Measurements from ENCODE around the gene FGFBP2. TPM values are rescaled to one million over a fixed set of nuclear protein-coding genes. Genes with fewer than 3 reads are reported as not detected.

The FGFBP2 gene, protein sequence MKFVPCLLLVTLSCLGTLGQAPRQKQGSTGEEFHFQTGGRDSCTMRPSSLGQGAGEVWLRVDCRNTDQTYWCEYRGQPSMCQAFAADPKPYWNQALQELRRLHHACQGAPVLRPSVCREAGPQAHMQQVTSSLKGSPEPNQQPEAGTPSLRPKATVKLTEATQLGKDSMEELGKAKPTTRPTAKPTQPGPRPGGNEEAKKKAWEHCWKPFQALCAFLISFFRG
- 1 to 10 TPM in 1 of 2 donors, not detected in 1; 4.0 TPM for total RNA-seq

DNA sequence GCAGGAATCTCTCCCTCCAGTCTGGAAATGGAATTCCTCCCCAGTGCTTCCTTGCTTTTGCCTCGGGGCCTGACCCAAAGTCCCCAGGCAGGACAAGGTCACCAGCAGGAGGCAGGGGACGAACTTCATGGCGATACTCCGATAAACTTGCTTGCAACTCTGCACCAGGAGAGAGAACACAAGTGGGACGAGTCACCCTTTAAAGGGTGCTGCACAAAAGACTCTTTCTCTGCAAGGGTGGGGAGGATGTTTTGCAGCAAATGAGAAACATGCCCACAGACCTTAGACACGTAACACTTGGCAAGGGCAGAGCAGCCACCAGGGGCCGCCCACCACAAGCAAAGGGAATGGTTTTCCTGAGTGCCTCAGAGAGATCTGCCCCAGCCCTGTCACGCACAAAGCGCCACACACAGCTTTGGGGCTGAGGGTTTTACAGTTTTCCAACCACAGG lies at the start of gene FGFBP2:
FGFBP2 (minus strand) TSS at position 175 of the 451 bp plus-strand sequence; CDS start at position 129, 46 bp downstream.
- TF ChIP-seq, protein P1, sequence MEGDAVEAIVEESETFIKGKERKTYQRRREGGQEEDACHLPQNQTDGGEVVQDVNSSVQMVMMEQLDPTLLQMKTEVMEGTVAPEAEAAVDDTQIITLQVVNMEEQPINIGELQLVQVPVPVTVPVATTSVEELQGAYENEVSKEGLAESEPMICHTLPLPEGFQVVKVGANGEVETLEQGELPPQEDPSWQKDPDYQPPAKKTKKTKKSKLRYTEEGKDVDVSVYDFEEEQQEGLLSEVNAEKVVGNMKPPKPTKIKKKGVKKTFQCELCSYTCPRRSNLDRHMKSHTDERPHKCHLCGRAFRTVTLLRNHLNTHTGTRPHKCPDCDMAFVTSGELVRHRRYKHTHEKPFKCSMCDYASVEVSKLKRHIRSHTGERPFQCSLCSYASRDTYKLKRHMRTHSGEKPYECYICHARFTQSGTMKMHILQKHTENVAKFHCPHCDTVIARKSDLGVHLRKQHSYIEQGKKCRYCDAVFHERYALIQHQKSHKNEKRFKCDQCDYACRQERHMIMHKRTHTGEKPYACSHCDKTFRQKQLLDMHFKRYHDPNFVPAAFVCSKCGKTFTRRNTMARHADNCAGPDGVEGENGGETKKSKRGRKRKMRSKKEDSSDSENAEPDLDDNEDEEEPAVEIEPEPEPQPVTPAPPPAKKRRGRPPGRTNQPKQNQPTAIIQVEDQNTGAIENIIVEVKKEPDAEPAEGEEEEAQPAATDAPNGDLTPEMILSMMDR (IDR thresholded peaks at IDR 0.05), result peak in 2 of 7 experiments; percentile 9 to 21
- no peak for TF ChIP-seq POLR2A (IDR thresholded peaks at IDR 0.05)
- H3K27me3 ChIP-seq, result no peaks in the 10 kb centered on the region
- WGBS, 2 donors, result 19 to 50% methylated on average over 7 to 9 of the region's 9 CpGs
- H3K4me3 ChIP-seq, result no peak within 1 kb of the TSS
- intact Hi-C loops (cut with DNase I), result no loop called here
- ATAC-seq (no peak), DNase-seq (peak in 2 of 4 donors; percentile 15 to 21)
- H3K4me1 ChIP-seq, result no peaks in the 10 kb centered on the region
- no peaks in the 10 kb centered on the region for H3K36me3 ChIP-seq (replicated peaks in 1 of 2; ENCODE audit: insufficient read depth in 1 of 2, low read depth in 2 of 2)
- H3K9me3 ChIP-seq, result peaks cover 0 to 5% (median 0%) of the 10 kb centered on the region in 3 donors
- H3K27ac ChIP-seq, result no peak within 1 kb of the TSS

DNA sequence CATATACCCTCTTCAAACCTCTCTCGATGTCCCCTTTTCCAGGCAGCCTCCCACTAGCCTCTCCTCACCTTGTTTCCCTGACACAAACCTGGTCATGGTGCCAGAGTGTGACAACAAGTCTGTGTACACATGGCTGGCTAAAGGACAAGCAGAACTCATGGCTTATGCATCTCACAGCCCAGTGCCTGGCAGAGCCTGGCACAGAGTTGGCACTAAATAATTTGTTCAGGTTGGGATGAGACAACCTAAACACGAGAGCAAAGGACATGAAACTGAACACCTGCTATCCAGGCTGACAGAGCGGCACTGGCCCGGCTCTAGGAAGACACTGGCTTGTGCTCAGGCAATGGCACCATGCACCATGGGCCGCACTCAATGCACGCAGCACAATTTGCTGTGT lies 48.2 kb upstream of the FGFBP2 start:
- intact Hi-C loops (cut with DNase I), result no loop called here

DNA sequence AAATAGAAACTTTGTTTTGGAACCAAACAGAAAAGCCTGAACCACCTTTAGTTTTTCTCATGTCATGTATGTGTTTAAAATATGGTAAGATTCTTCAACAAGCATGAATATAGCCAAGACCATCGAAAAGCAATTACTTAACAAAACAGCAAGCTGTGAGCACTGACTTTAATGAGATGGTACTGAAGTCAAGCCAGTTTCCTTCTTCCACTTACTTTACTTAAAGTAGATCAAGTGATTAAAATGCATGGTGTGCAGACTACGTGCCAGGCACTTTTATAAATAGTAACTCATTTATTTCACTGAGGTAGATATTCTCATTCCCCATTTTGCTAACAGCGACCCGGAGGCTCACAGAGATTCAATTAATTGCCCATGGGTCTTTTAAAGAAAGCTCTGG lies 46.2 kb upstream of the FGFBP2 start:
- Histone ChIP-seq H3K4me3 (no peak overlapping the region), H3K4me1 (no peaks in the 10 kb centered on the region), H3K27me3 (no peaks in the 10 kb centered on the region), H3K36me3 (replicated peaks in 1 of 2; ENCODE audit: insufficient read depth in 1 of 2, low read depth in 2 of 2) (no peaks in the 10 kb centered on the region), H3K27ac (no peak overlapping the region), H3K9me3 (no peaks in the 10 kb centered on the region)
- DNase-seq, result no peak
- TF ChIP-seq, protein P1 (IDR thresholded peaks at IDR 0.05), result no peak
- no peak for TF ChIP-seq POLR2A (IDR thresholded peaks at IDR 0.05)
- WGBS, 2 donors, result 68 to 78% methylated on average over 4 of the region's 4 CpGs
- intact Hi-C loops (cut with DNase I), result no loop called here
- no peak for ATAC-seq

More for the DNA sequence above, 48.2 kb upstream of the FGFBP2 start:
- 74 to 78% methylated on average over 6 of the region's 6 CpGs for WGBS, 2 donors
- Histone ChIP-seq H3K4me1 (no peaks in the 10 kb centered on the region), H3K27me3 (no peaks in the 10 kb centered on the region), H3K4me3 (no peak overlapping the region), H3K36me3 (replicated peaks in 1 of 2; ENCODE audit: insufficient read depth in 1 of 2, low read depth in 2 of 2) (no peaks in the 10 kb centered on the region), H3K9me3 (no peaks in the 10 kb centered on the region), H3K27ac (no peak overlapping the region)
- no peak for DNase-seq
- no peak for ATAC-seq
- no peak for TF ChIP-seq POLR2A (IDR thresholded peaks at IDR 0.05)
- TF ChIP-seq, protein P1 (IDR thresholded peaks at IDR 0.05), result no peak

DNA sequence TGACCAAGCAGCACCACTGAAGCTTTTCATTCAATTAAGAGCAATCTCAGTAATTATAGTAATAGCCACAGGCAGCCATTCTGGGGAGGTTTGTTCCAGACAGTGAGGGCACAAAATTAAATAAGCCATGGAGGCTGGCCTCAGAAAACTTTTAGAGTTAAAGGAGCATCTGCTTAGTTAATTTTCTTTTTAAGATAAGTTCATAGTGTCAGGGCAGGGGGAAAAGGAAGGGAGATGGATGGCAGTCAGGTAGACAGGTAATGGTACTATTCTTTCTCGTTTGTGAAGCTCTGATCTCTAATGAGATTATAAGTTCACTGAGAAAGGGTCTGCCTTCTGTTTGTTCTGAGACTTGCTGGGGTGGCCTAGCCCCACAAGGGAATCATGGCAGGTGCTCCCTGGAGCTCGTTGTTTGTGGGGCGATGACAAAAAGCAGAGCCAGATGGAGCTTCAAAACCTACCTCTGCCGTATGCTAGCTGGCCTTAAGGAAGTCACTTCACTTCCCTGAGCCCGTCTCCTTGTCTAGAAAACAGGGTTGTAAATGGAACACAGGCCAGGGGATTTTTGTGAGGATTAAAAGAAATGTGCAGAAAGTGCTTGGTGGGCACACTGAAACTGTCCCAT lies 44.6 kb upstream of the FGFBP2 start:
- no peak overlapping the region for H3K4me3 ChIP-seq
- H3K4me1 ChIP-seq, result no peaks in the 10 kb centered on the region
- no peaks in the 10 kb centered on the region for H3K27me3 ChIP-seq
- no peaks in the 10 kb centered on the region for H3K36me3 ChIP-seq (replicated peaks in 1 of 2; ENCODE audit: insufficient read depth in 1 of 2, low read depth in 2 of 2)
- ATAC-seq, result no peak
- intact Hi-C loops (cut with DNase I), result no loop called here
- no peak for DNase-seq
- H3K9me3 ChIP-seq, result no peaks in the 10 kb centered on the region
- TF ChIP-seq, protein P1 (IDR thresholded peaks at IDR 0.05), result no peak
- no peak for TF ChIP-seq POLR2A (IDR thresholded peaks at IDR 0.05)
- WGBS, 2 donors, result 52 to 60% methylated on average over 5 of the region's 5 CpGs
- H3K27ac ChIP-seq, result no peak overlapping the region
